CD4-positive, CD25-positive, alpha-beta regulatory T cell (primary cell): ENCODE measurements around the gene SERPINA9. TPM values are rescaled to one million over a fixed set of nuclear protein-coding genes. Genes with fewer than 3 reads are reported as not detected.
"Not testable (repeated sequence)": the region's sequence is repeated elsewhere in the genome, so short reads cannot be mapped to it uniquely, and the experiment has no call there.

Source experiments
- ATAC-seq, 2 donors: fragments of 150-1000 bp; cut with Tn5 transposase; one replicate each; pipeline ENCODE4 v1.10.0; 2021; ENCODE audit warnings: low read depth in 2 of 2, moderate number of reproducible peaks in 2 of 2, moderate library complexity in 1 of 2
- DNase-seq, 3 donors: peaks; one replicate each; pipeline versions ENCODE4 v3.0.0 to v3.0.0-alpha.2; 2012 to 2022; ENCODE audit warnings: mixed read lengths in 1 of 3
- H3K27ac ChIP-seq: one replicate; pipeline ENCODE4 v1.7.0; 2013; ENCODE audit warnings: mild to moderate bottlenecking, low read length; ENCODE audit not compliant: insufficient read depth, poor library complexity, severe bottlenecking
- H3K27me3 ChIP-seq: one replicate; pipeline ENCODE4 v1.7.0; 2013; ENCODE audit warnings: low read length; ENCODE audit not compliant: control insufficient read depth, insufficient read depth
- H3K36me3 ChIP-seq: one replicate; pipeline ENCODE4 v1.7.0; 2013; ENCODE audit warnings: mild to moderate bottlenecking, low read length, moderate library complexity; ENCODE audit not compliant: control insufficient read depth, insufficient read depth
- H3K4me1 ChIP-seq: 2 replicates; pipeline ENCODE4 v1.7.0; 2013; ENCODE audit warnings: mild to moderate bottlenecking, low read length; ENCODE audit not compliant: insufficient read depth, control insufficient read depth, poor library complexity, severe bottlenecking
- H3K4me3 ChIP-seq: one replicate; pipeline ENCODE4 v1.7.0; 2013; ENCODE audit warnings: low read depth, mild to moderate bottlenecking, low read length, moderate library complexity
- H3K9me3 ChIP-seq, 2 experiments: 1 replicate in 1 of 2; 2 replicates in 1 of 2; pipeline ENCODE4 v1.7.0; 2013; ENCODE audit warnings: low read length in 2 of 2, mild to moderate bottlenecking in 1 of 2, moderate library complexity in 1 of 2; ENCODE audit not compliant: control insufficient read depth in 2 of 2
- H3K27ac Mint-ChIP-seq, 3 donors: one replicate each; pipeline ENCODE4 v1.8.0; 2020 to 2022; ENCODE audit warnings: mild to moderate bottlenecking in 3 of 3, mixed read lengths in 3 of 3, moderate library complexity in 2 of 3
- H3K27me3 Mint-ChIP-seq: one replicate; pipeline ENCODE4 v1.8.0; 2022; ENCODE audit warnings: mild to moderate bottlenecking, mixed read lengths
- H3K36me3 Mint-ChIP-seq: one replicate; pipeline ENCODE4 v1.8.0; 2020; ENCODE audit warnings: mixed read lengths
- H3K4me1 Mint-ChIP-seq, 4 donors: one replicate each; pipeline ENCODE4 v1.8.0; 2020 to 2022; ENCODE audit warnings: mixed read lengths in 4 of 4, mild to moderate bottlenecking in 1 of 4
- H3K4me3 Mint-ChIP-seq, 4 donors: one replicate each; pipeline ENCODE4 v1.8.0; 2020 to 2022; ENCODE audit warnings: mild to moderate bottlenecking in 4 of 4, mixed read lengths in 4 of 4, moderate library complexity in 3 of 4
- H3K9me3 Mint-ChIP-seq, 7 donors: one replicate each; pipeline ENCODE4 v1.8.0; 2020 to 2022; ENCODE audit warnings: mixed read lengths in 7 of 7, mild to moderate bottlenecking in 3 of 7, moderate library complexity in 2 of 7
- polyA plus RNA-seq, 4 donors: library from polyadenylated mRNA; unstranded; fragments of 300-500 nt; fragmentation: Illumina TruSeq; gene quantifications; one replicate each; pipeline ENCODE4 v1.2.3, GENCODE V29; 2021
- total RNA-seq: library from RNA; stranded (reverse); gene quantifications from one replicate; pipeline ENCODE4 v1.2.3, GENCODE V29; 2022

SERPINA9 gene
- total and polyA plus RNA-seq, 5 donors from 2014 or later: not detected

DNA sequence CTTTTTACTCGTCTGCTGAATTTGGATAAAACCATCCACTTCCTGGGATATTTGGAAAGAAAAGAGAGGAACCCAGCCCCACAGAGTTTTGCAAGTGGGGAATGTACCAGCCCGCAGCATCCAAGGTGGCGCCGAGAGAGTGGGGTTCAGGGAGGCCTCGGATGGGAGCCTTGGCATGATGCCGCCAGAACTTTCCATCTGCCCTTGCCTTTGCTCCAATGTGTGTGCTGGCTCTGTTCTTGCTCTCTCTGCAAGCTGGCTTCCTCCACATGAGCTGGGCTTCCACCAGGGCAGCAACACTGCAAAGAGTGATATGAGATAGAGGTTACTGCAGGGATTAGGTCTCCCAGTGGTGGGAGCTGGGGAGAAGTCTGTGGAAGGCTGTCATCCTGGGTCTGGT is 39.9 kb upstream of the SERPINA9 start:
- H3K36me3 Mint-ChIP-seq: no peaks in the 10 kb centered on the region
- H3K9me3 Mint-ChIP-seq: peaks cover 0 to 15% (median 2%) of the 10 kb centered on the region in 7 donors
- Histone ChIP-seq H3K27ac (no peak overlapping the region), H3K27me3 (no peaks in the 10 kb centered on the region), H3K4me1 (no peaks in the 10 kb centered on the region), H3K9me3 (no peaks in the 10 kb centered on the region), H3K4me3 (no peak overlapping the region), H3K36me3 (no peaks in the 10 kb centered on the region)
- H3K27me3 Mint-ChIP-seq: no peaks in the 10 kb centered on the region
- no peak for ATAC-seq
- no peak overlapping the region for H3K4me3 Mint-ChIP-seq
- no peak overlapping the region for H3K27ac Mint-ChIP-seq
- H3K4me1 Mint-ChIP-seq: no peaks in the 10 kb centered on the region
- no peak for DNase-seq

- H3K4me1 ChIP-seq: no peaks in the 10 kb centered on the region
- H3K4me3 ChIP-seq: no peak overlapping the region
- no peak overlapping the region for H3K27ac ChIP-seq
- no peak for DNase-seq
- H3K27me3 ChIP-seq: no peaks in the 10 kb centered on the region
- no peaks in the 10 kb centered on the region for H3K27me3 Mint-ChIP-seq
- no peak for ATAC-seq
- H3K9me3 Mint-ChIP-seq: peaks cover 0 to 15% (median 2%) of the 10 kb centered on the region in 7 donors
- H3K9me3 ChIP-seq: no peaks in the 10 kb centered on the region
- no peak overlapping the region for H3K4me3 Mint-ChIP-seq
- H3K4me1 Mint-ChIP-seq: no peaks in the 10 kb centered on the region
- no peak overlapping the region for H3K27ac Mint-ChIP-seq
- H3K36me3 Mint-ChIP-seq: no peaks in the 10 kb centered on the region
- no peaks in the 10 kb centered on the region for H3K36me3 ChIP-seq
These were observed 39.4 kb upstream of the SERPINA9 start for GRCh38 chr14:94515426-94515825.

DNA sequence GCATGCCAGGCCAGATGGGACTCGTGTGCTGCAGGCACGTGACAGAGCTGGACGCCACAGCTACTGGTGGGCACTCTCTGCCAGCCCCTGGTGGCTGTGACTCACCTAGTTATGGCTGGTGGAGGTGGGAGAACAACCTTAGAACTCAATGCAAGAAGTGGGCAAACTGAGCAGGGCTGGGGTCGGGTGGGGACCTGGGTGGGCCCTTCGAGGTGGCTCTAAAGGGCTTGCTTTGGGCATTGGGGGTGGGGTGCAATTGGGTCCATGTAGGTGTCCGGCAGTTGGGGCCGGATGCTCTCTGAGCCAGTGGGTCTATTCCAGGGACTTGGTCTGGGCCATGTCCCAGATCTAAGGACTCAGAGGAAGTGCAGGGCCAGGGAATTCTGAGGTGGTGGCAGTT is 38.4 kb upstream of the SERPINA9 start:
- Histone ChIP-seq H3K4me3 (no peak overlapping the region), H3K9me3 (no peaks in the 10 kb centered on the region), H3K27ac (no peak overlapping the region), H3K4me1 (no peaks in the 10 kb centered on the region), H3K27me3 (no peaks in the 10 kb centered on the region), H3K36me3 (no peaks in the 10 kb centered on the region)
- H3K4me1 Mint-ChIP-seq: no peaks in the 10 kb centered on the region
- H3K27me3 Mint-ChIP-seq: no peaks in the 10 kb centered on the region
- no peaks in the 10 kb centered on the region for H3K36me3 Mint-ChIP-seq
- H3K9me3 Mint-ChIP-seq: peaks cover 0 to 8% (median under 1%) of the 10 kb centered on the region in 7 donors
- no peak overlapping the region for H3K27ac Mint-ChIP-seq
- no peak for ATAC-seq
- DNase-seq: no peak
- no peak overlapping the region for H3K4me3 Mint-ChIP-seq

GRCh38 chr14:94510481-94510880 is 34.5 kb upstream of the SERPINA9 start:
- ATAC-seq, H3K9me3 Mint-ChIP-seq, H3K4me3 Mint-ChIP-seq, H3K36me3 Mint-ChIP-seq, H3K27me3 ChIP-seq, H3K27me3 Mint-ChIP-seq, H3K4me3 ChIP-seq, H3K9me3 ChIP-seq, H3K27ac Mint-ChIP-seq, H3K4me1 ChIP-seq, H3K36me3 ChIP-seq, H3K4me1 Mint-ChIP-seq, H3K27ac ChIP-seq, DNase-seq: not testable (repeated sequence)

GRCh38 chr14:94509356-94509755 is 33.4 kb upstream of the SERPINA9 start, which contains the start of gene SERPINA12:
SERPINA12 (minus strand) TSS chr14:94509469; CDS start chr14:94498397, 11,072 bp downstream.
- ATAC-seq: no peak
- Histone ChIP-seq H3K27ac (no peak within 1 kb of the TSS), H3K36me3 (no peaks in the 10 kb centered on the region), H3K9me3 (no peaks in the 10 kb centered on the region), H3K4me1 (no peaks in the 10 kb centered on the region), H3K27me3 (no peaks in the 10 kb centered on the region), H3K4me3 (no peak within 1 kb of the TSS)
- no peak within 1 kb of the TSS for H3K27ac Mint-ChIP-seq
- DNase-seq: no peak
- H3K27me3 Mint-ChIP-seq: no peaks in the 10 kb centered on the region
- no peaks in the 10 kb centered on the region for H3K9me3 Mint-ChIP-seq
- H3K4me1 Mint-ChIP-seq: no peaks in the 10 kb centered on the region
- no peak within 1 kb of the TSS for H3K4me3 Mint-ChIP-seq
- H3K36me3 Mint-ChIP-seq: no peaks in the 10 kb centered on the region

GRCh38 chr14:94505641-94506040 is 29.6 kb upstream of the SERPINA9 start:
- no peaks in the 10 kb centered on the region for H3K9me3 Mint-ChIP-seq
- no peaks in the 10 kb centered on the region for H3K36me3 ChIP-seq
- no peak overlapping the region for H3K27ac ChIP-seq
- no peak overlapping the region for H3K4me3 Mint-ChIP-seq
- no peaks in the 10 kb centered on the region for H3K9me3 ChIP-seq
- H3K27me3 Mint-ChIP-seq: peaks cover 5% of the 10 kb centered on the region
- no peak overlapping the region for H3K4me3 ChIP-seq
- no peaks in the 10 kb centered on the region for H3K4me1 ChIP-seq
- no peaks in the 10 kb centered on the region for H3K27me3 ChIP-seq
- H3K36me3 Mint-ChIP-seq: no peaks in the 10 kb centered on the region
- H3K27ac Mint-ChIP-seq: no peak overlapping the region
- no peak for ATAC-seq
- no peaks in the 10 kb centered on the region for H3K4me1 Mint-ChIP-seq
- no peak for DNase-seq

- Histone ChIP-seq H3K9me3 (no peaks in the 10 kb centered on the region), H3K36me3 (no peaks in the 10 kb centered on the region), H3K27me3 (no peaks in the 10 kb centered on the region), H3K27ac (no peak overlapping the region), H3K4me1 (no peaks in the 10 kb centered on the region), H3K4me3 (no peak overlapping the region)
- DNase-seq (no peak), ATAC-seq (no peak)
- H3K9me3 Mint-ChIP-seq: no peaks in the 10 kb centered on the region
- H3K4me1 Mint-ChIP-seq: no peaks in the 10 kb centered on the region
- no peak overlapping the region for H3K4me3 Mint-ChIP-seq
- H3K27me3 Mint-ChIP-seq: peaks cover 5% of the 10 kb centered on the region
- H3K36me3 Mint-ChIP-seq: no peaks in the 10 kb centered on the region
- no peak overlapping the region for H3K27ac Mint-ChIP-seq
These were observed 29.2 kb upstream of the SERPINA9 start for GRCh38 chr14:94505206-94505605.

GRCh38 chr14:94501588-94502516 is 25.9 kb upstream of the SERPINA9 start:
- Mint-ChIP-seq H3K9me3 (no peaks in the 10 kb centered on the region), H3K27me3 (peaks cover 11% of the 10 kb centered on the region), H3K36me3 (no peaks in the 10 kb centered on the region), H3K27ac (peak overlapping the region in 1 of 3 donors; percentile 15), H3K4me1 (no peaks in the 10 kb centered on the region), H3K4me3 (no peak overlapping the region)
- H3K9me3 ChIP-seq: no peaks in the 10 kb centered on the region
- no peak overlapping the region for H3K4me3 ChIP-seq
- DNase-seq: no peak
- no peaks in the 10 kb centered on the region for H3K36me3 ChIP-seq
- no peak for ATAC-seq
- H3K27me3 ChIP-seq: no peaks in the 10 kb centered on the region
- H3K27ac ChIP-seq: no peak overlapping the region
- H3K4me1 ChIP-seq: no peaks in the 10 kb centered on the region
